NB4 (cell line): ENCODE results near the gene TPO.

Experiments
- DNase-seq: peaks from one replicate; pipeline ENCODE4 v3.0.0; 2010; ENCODE audit warnings: low read depth
- H3K4me3 ChIP-seq: one replicate; pipeline ENCODE4 v1.5.1; 2011; ENCODE audit warnings: mild to moderate bottlenecking, low read depth, low read length, moderate library complexity
- MYC ChIP-seq: IDR thresholded peaks from 2 replicates; pipeline ENCODE4 v1.6.1; 2011; ENCODE audit warnings: low read depth, low read length
- POLR2A ChIP-seq: IDR thresholded peaks from 2 replicates; pipeline ENCODE4 v1.6.1; 2011; ENCODE audit warnings: mild to moderate bottlenecking; ENCODE audit not compliant: insufficient read length; ENCODE audit errors: extremely low read depth
- TF ChIP-seq, protein P1 (sequence below): IDR thresholded peaks from one replicate; pipeline ENCODE4 v1.5.1; 2012; ENCODE audit warnings: low read depth, low read length
- TF ChIP-seq, protein P2 (sequence below): IDR thresholded peaks from 2 replicates; pipeline ENCODE4 v1.6.1; 2011; ENCODE audit warnings: low read depth, low read length

The TPO gene

GRCh38 chr2:1527153-1527992, 114.1 kb downstream of the TPO start:
- TF ChIP-seq, protein P1, sequence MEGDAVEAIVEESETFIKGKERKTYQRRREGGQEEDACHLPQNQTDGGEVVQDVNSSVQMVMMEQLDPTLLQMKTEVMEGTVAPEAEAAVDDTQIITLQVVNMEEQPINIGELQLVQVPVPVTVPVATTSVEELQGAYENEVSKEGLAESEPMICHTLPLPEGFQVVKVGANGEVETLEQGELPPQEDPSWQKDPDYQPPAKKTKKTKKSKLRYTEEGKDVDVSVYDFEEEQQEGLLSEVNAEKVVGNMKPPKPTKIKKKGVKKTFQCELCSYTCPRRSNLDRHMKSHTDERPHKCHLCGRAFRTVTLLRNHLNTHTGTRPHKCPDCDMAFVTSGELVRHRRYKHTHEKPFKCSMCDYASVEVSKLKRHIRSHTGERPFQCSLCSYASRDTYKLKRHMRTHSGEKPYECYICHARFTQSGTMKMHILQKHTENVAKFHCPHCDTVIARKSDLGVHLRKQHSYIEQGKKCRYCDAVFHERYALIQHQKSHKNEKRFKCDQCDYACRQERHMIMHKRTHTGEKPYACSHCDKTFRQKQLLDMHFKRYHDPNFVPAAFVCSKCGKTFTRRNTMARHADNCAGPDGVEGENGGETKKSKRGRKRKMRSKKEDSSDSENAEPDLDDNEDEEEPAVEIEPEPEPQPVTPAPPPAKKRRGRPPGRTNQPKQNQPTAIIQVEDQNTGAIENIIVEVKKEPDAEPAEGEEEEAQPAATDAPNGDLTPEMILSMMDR = no peak
- TF ChIP-seq POLR2A (no peak), MYC (no peak)
- TF ChIP-seq, protein P2, sequence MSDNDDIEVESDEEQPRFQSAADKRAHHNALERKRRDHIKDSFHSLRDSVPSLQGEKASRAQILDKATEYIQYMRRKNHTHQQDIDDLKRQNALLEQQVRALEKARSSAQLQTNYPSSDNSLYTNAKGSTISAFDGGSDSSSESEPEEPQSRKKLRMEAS = no peak
- no peak overlapping the region for H3K4me3 ChIP-seq
- peak; percentile 41 for DNase-seq

DNA sequence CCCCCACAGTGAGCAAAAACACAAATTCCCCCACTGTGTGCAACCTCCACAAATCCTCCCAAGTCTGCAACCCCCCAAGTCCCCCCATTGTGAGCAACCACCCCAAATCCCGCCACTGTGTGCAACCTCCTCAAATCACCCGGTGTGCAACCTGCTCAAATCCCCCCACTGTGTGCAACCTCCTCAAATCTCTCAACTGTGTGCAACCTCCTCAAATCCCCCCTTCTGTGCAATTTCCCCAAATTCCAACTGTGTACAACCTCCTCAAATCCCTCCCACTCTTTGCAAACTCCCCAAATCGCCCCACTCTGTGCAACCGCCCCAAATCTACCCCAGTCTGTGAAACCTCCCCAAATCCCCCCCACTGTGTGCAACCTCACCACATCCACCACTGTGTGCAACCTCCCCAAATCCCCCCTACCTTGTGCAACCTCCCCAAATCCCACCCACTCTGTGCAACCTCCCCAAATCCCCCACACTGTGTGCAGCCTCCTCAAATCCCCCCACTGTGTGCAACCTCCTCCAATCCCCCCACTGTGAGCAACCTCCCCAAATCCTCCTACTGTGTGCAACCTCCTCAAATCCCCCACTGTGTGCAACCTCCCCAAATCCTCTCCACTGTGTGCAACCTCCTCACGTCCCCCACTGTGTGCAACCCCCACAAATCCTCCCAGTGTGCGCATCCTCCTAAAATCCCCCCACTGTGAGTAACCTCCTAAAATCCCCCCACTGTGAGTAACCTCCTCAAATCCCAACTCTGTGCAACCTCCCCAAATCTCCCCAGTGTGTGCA, 115.2 kb downstream of the TPO start:
- peak; percentile 36 for DNase-seq
- TF ChIP-seq POLR2A = no peak
- TF ChIP-seq MYC = no peak
- TF ChIP-seq, protein P2 = no peak
- TF ChIP-seq, protein P1 = no peak
- no peak overlapping the region for H3K4me3 ChIP-seq

DNA sequence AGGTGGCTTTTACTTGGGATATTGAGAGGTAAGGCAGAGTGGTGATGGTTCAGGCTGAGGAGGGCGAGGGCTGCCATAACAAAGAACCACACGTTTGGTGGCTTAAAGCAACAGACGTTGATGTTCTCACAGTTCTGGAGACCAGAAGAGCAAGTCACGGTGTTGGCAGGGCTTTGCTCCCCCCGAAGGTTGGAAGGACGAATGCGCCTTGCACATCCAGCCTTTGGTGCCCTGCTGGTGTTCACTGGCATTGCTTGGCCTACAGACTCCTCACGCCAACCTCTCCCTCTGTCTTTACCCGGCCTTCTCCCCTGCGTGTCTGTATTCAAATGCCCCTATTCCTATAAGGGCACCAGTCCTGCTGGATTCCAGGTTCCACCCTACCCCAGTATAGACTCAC, 125.4 kb downstream of the TPO start:
- peak; percentile 56 for DNase-seq

GRCh38 chr2:1539441-1539840, 126.2 kb downstream of the TPO start:
- TF ChIP-seq, protein P2 = no peak
- TF ChIP-seq POLR2A (no peak), MYC (no peak)
- TF ChIP-seq, protein P1 = no peak
- DNase-seq = no peak
- no peak overlapping the region for H3K4me3 ChIP-seq

More for the DNA sequence above, 125.4 kb downstream of the TPO start:
- TF ChIP-seq, protein P2 = no peak
- no peak for TF ChIP-seq POLR2A
- TF ChIP-seq, protein P1 = peak; percentile 55
- no peak overlapping the region for H3K4me3 ChIP-seq

- no peak for DNase-seq
- no peak overlapping the region for H3K4me3 ChIP-seq
- no peak for TF ChIP-seq POLR2A
- TF ChIP-seq, protein P2 = no peak
- TF ChIP-seq MYC = no peak
- TF ChIP-seq, protein P1 = no peak
These were observed 126.7 kb downstream of the TPO start for GRCh38 chr2:1539973-1540372.
